ENCODE data around the gene TFAP2C.

TFAP2C gene

DNA sequence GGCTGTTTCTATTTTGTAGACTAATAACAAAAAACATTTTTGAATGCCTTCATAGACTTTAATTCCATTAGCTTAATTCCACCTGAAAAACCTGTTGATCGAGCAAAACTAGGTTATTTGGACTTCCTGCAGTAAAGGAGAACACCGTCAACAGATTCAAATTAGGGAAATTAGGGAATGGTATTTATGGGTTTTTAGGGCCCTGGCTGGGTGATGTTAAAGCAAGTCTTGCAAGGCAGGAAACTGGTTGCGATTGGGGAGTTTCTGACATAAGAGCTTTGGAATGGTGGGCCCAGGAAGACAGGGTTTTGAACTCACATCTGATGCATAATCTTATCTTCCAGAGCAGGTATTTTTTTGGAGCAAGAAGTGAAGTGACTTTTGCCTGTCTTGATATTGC lies 40.1 kb upstream of the TFAP2C start:
- TF ChIP-seq CTCF (IDR thresholded peaks at IDR 0.05; ENCODE audit: unreplicated experiment in 3 of 3) = no peak
- Mint-ChIP-seq H3K27me3 (ENCODE audit: low read depth) (peaks cover 13% of the 10 kb centered on the region), H3K4me1 (no peaks in the 10 kb centered on the region), H3K36me3 (ENCODE audit: low read depth) (no peaks in the 10 kb centered on the region), H3K9me3 (no peaks in the 10 kb centered on the region), H3K27ac (no peak overlapping the region), H3K4me3 (no peak overlapping the region)

DNA sequence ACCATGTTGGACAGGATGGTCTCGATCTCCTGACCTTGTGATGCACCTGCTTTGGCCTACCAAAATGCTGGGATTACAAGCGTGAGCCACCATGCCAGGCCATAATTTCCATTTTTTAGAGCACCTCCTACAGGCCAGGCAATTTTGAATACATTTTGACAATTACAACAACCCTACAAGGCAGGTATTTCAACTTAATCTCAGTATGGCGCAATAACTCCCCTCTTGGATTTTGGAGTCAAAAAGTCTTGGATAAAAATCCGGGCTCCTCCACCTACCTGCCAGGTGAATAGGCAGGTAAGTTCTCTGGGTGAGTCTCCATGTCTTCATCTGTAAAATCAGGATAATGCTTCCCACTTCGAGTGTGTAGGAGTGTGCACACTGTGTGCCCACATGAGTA lies 39.5 kb upstream of the TFAP2C start:
- Mint-ChIP-seq H3K4me3 (no peak overlapping the region), H3K27ac (no peak overlapping the region)

GRCh38 chr20:56590888-56591287 lies 38.2 kb upstream of the TFAP2C start:
- peaks cover 13% of the 10 kb centered on the region for H3K27me3 Mint-ChIP-seq (ENCODE audit: low read depth)
- no peaks in the 10 kb centered on the region for H3K36me3 Mint-ChIP-seq (ENCODE audit: low read depth)
- H3K4me1 Mint-ChIP-seq = no peaks in the 10 kb centered on the region
- H3K9me3 Mint-ChIP-seq = no peaks in the 10 kb centered on the region
- no peak overlapping the region for H3K4me3 Mint-ChIP-seq
- no peak overlapping the region for H3K27ac Mint-ChIP-seq
- no peak for TF ChIP-seq CTCF (IDR thresholded peaks at IDR 0.05; ENCODE audit: unreplicated experiment in 3 of 3)

More for the DNA sequence above, 39.5 kb upstream of the TFAP2C start:
- no peak for TF ChIP-seq CTCF (IDR thresholded peaks at IDR 0.05; ENCODE audit: unreplicated experiment in 3 of 3)
- Mint-ChIP-seq H3K27me3 (ENCODE audit: low read depth) (peaks cover 13% of the 10 kb centered on the region), H3K36me3 (ENCODE audit: low read depth) (no peaks in the 10 kb centered on the region), H3K4me1 (no peaks in the 10 kb centered on the region), H3K9me3 (no peaks in the 10 kb centered on the region)

DNA sequence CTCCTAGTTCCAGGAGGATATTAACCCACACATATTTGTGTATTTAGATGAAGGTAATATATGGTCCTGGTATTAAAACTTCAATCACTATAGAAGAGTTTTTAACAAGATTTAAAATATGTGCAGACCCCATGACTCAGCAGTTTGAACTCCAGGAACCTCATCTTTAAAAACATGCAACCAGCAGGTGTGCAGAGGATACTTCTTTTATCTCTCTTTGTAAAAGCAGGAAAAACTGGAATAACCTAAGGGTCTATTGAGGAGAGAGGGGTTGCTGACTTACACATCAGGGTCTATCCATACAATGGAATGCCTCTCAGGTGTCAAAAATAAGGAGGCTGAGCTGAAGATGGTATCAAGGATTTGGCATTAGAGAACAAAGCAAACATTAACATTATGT lies 36.9 kb upstream of the TFAP2C start:
- no peak for TF ChIP-seq CTCF (IDR thresholded peaks at IDR 0.05; ENCODE audit: unreplicated experiment in 3 of 3)
- no peak overlapping the region for H3K27ac Mint-ChIP-seq
- H3K4me1 Mint-ChIP-seq = no peaks in the 10 kb centered on the region
- H3K36me3 Mint-ChIP-seq (ENCODE audit: low read depth) = no peaks in the 10 kb centered on the region
- H3K9me3 Mint-ChIP-seq = no peaks in the 10 kb centered on the region
- peaks cover 18% of the 10 kb centered on the region for H3K27me3 Mint-ChIP-seq (ENCODE audit: low read depth)
- H3K4me3 Mint-ChIP-seq = no peak overlapping the region

GRCh38 chr20:56592817-56593216 lies 36.3 kb upstream of the TFAP2C start:
- H3K4me3 Mint-ChIP-seq = no peak overlapping the region

More at GRCh38 chr20:56592817-56593216, 36.3 kb upstream of the TFAP2C start:
- no peak for TF ChIP-seq CTCF (IDR thresholded peaks at IDR 0.05; ENCODE audit: unreplicated experiment in 3 of 3)
- H3K27ac Mint-ChIP-seq = no peak overlapping the region
- no peaks in the 10 kb centered on the region for H3K36me3 Mint-ChIP-seq (ENCODE audit: low read depth)
- H3K9me3 Mint-ChIP-seq = no peaks in the 10 kb centered on the region
- H3K27me3 Mint-ChIP-seq (ENCODE audit: low read depth) = peaks cover 11% of the 10 kb centered on the region
- H3K4me1 Mint-ChIP-seq = no peaks in the 10 kb centered on the region
